Measurements from ENCODE around the gene ZNF775.

ZNF775 gene

DNA sequence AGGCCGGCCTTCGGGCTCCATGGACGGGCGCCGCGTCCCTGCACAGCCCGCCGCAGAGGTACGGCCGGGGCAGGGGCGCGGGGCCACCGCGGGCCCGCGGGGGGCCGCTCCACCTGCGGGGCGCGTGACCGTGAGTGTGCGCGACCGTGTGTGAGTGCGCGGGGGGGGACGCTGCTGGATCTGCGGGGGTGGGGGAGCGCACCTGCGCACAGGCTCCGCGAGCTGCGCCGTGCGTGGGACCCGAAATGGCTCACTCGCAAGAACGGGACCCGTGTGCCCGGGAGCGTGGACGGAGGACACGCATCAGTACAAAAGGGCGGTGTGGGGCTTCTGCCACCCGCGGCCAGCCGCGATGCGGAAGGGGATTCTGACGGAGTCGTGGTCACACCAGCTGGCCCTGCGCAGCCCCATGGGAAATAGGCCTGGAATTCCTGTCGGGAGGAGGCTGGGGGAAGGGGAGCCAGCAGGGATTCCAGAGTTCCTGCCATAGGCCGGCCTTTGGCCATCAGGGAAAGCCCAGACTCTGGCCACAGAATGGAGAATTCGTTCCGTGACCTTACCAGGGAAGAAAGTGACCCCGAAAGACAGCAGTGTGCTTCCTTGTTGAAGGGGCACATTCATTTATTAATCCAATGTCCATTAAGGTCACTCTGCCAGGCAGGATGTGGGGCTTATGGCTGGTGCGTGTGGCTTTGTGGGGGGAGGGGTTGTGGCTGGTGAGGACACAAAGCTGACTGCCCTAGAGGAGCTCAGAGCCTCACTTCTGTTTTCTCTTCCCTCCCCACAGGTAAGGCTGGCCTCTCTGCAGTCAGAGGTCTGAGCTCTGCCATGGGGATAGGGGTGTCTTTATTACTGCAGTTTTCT lies 10.0 kb upstream of the ZNF775 start:
- DNase-seq (ENCODE audit: low spot score) = peak; percentile 78

DNA sequence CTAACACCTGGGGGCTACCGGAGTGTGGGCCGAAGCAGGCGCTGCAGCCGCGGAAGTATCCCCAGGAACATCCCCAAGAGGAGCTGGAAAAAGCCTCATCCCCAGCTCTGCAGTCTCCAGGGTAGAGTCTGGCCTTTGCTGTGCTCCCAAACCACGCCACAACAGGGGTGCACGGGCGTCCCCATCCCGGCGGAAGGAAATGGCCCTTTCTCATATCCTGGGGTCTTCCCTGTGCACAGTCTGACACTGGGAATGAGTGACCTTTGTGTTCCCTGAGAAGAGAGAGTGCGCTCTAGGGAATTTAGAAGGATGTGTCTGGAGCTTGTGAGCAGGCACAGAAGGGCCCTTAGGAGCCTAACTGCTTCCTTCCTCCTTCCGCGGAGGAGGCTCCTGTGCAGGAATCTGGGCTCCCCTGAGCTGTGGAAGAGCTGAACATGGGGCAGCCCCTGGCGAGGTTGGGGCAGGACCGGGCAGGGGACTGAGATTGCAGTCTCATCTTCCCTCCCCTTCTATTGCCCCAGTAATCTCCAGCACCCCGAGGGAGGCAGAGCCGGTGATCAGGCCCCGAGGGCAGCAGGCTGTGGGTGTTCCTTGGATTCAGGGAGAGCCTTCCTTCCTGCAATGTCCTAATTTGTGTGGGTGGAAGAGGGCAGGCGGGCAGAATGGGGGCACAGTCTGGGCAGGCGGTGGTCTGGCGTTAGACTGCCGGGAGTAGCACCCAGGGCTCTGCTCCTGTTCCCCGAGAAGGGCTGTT lies 9.2 kb upstream of the ZNF775 start:
- no peak for DNase-seq (ENCODE audit: low spot score)

DNA sequence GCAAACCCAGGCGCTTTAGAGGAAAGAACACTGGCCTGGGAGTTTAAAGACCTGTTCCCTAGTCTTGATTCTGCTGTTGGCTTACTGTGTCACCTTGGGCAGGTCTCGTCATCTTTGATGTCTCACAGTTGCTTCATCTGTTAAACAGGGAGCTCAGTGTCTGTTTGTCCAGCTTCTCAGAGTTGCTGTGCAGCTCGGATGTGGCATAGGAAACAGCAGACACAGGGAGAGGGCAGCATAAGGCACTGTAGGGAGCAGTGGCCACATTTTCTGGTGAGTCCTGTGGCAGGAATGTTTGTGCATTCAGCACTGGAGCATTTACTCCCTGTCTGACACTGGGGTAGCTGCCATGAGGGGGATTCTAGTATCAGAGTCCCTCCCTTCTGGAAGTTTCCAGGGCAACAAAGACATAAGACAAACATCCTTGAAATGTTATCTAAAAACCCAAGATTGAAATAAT lies 8.5 kb upstream of the ZNF775 start:
- peak; percentile 66 for DNase-seq (ENCODE audit: low spot score)

DNA sequence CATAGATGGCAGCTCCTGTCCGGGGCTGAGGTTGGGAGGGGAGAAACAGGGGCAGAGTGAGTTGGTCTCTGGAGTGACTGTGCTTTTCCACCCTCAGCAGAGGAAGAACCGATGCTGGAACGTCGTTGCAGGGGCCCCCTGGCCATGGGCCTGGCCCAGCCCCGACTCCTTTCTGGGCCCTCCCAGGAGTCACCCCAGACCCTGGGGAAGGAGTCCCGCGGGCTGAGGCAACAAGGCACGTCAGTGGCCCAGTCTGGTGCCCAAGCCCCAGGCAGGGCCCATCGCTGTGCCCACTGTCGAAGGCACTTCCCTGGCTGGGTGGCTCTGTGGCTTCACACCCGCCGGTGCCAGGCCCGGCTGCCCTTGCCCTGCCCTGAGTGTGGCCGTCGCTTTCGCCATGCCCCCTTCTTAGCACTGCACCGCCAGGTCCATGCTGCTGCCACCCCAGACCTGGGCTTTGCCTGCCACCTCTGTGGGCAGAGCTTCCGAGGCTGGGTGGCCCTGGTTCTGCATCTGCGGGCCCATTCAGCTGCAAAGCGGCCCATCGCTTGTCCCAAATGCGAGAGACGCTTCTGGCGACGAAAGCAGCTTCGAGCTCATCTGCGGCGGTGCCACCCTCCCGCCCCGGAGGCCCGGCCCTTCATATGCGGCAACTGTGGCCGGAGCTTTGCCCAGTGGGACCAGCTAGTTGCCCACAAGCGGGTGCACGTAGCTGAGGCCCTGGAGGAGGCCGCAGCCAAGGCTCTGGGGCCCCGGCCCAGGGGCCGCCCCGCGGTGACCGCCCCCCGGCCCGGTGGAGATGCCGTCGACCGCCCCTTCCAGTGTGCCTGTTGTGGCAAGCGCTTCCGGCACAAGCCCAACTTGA lies 7.8 kb upstream of the ZNF775 start:
- no peak for DNase-seq (ENCODE audit: low spot score)

DNA sequence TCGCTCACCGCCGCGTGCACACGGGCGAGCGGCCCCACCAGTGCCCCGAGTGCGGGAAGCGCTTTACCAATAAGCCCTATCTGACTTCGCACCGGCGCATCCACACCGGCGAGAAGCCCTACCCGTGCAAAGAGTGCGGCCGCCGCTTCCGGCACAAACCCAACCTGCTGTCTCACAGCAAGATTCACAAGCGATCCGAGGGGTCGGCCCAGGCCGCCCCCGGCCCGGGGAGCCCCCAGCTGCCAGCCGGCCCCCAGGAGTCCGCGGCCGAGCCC lies 7.2 kb upstream of the ZNF775 start:
- DNase-seq (ENCODE audit: low spot score) = no peak

DNA sequence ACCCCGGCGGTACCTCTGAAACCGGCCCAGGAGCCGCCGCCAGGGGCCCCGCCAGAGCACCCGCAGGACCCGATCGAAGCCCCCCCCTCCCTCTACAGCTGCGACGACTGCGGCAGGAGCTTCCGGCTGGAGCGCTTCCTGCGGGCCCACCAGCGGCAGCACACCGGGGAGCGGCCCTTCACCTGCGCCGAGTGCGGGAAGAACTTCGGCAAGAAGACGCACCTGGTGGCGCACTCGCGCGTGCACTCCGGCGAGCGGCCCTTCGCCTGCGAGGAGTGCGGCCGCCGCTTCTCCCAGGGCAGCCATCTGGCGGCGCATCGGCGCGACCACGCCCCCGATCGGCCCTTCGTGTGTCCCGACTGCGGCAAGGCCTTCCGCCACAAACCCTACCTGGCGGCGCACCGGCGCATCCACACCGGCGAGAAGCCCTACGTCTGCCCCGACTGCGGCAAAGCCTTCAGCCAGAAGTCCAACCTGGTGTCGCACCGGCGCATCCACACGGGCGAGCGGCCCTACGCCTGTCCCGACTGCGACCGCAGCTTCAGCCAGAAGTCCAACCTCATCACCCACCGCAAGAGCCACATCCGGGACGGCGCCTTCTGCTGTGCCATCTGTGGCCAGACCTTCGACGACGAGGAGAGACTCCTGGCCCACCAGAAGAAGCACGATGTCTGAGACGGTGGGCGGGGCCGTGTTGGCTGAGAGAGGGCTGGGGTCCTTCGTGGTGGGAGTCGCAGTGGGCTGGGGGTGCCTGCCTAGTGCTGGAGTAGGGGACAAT lies 6.7 kb upstream of the ZNF775 start:
- no peak for DNase-seq (ENCODE audit: low spot score)

DNA sequence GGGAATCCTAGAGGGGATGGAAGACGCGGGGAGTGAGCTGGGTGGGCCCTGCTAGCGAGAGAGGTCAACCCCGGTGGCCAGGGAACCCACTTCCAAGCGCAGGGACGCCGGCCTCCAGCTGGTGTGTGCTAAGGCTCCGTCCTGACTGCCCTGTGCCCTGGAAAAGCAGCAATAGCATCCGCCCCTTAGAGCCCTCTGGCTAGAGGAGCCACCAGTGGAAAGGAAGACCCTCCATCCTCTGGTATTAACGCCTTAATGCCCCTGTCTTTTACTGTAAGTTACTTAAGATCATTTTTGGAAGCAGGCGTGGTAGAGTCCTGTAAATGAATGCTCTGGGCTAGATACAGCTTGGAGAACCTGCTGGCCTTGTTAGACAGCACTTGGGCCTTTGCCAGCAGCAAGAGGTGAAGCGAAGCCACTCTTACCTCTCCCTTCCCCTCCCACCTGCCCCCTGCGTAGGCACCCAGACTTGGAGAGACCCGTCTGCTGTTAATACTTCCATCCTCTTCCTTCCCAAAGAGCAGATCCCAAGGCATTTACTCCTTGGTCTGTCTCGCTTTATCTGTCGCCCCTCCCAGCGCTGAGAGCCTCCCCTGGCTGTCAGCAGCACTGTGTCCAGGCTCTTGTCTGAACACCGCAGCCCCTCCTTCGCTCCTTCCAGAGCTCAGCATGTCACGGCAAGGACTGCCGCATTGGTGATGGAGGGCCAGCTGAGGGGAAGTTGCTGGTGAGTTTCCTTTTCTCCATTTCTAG lies 5.9 kb upstream of the ZNF775 start:
- DNase-seq (ENCODE audit: low spot score) = no peak

DNA sequence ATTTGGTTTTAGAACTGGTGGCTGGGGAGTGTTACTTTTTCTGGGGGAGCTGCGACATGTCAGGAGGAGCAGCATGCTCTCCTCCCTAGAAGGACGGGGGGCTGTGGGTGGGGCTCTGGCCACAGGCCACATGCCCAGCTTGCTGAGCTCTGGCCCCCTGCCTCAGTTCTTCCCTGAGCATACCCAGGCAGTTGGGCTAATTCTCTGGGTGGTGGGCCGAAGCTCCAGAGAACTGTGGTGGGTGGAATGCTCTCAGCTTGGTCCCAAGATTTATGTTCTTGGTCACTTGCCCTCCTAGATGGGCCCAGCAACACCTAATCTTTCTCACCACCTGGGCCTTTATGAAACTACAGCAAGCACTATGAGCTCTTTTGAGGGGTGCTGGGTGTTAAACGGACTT lies 5.1 kb upstream of the ZNF775 start:
- no peak for DNase-seq (ENCODE audit: low spot score)

DNA sequence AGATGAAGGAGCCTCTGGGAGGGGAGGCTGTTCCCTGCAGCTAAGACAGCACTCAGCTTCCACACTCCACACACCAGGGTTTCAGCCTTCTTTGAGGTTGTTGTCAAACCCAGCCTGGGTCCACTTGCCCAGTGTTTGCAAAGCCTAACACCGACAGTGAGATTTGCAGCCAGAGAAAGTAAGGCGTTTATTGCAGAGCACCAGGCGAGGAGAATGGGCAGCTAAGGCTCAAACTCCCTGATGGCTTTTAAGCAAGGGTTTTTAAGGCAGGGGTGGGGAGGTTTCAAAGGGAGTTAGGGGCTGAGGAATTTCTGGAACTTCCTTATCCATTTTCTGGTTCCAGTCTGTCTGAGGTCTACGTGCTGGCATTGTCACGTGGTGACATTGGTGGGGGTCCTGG lies 4.7 kb upstream of the ZNF775 start:
- no peak for DNase-seq (ENCODE audit: low spot score)

DNA sequence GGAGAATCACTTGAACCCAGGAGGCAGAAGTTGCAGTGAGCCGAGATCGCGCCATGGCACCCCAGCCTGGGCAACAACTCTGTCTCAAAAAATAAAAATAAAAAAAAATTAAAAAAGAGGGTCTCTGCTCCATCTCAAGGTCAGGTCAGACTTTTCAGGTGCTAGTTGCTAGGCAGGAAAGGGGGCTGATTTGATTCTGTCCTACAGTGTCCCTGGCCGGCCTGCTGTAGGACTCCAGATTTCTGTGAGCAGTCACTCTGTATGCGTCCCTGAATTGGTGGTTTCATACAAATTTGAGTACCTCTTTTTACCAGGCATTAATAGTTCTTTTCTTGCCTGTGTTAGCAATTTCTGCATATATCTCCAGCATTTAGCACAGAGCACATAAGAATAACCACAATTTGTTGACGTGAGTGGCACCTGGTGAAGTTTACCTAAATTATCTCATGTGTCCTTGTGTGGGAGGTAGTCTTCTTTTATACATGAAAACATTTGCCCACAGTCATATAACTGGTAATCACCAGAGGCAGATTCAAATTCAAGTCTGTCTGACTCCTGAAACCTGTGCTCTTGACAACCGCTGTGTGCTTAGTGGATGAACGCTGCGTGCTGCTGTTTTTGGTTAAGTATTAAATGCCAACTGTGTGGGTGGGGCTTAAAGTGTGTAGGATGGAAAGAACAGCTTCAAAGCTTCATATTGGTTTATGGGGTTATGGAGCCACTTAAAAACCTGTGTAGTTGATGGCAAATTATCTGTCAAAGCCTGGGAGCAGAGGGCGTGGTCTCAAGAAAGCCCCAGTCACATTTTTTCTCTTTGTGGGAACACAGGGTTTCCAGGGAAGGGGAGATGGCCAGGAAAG lies 3.2 kb upstream of the ZNF775 start:
- DNase-seq (ENCODE audit: low spot score) = no peak

DNA sequence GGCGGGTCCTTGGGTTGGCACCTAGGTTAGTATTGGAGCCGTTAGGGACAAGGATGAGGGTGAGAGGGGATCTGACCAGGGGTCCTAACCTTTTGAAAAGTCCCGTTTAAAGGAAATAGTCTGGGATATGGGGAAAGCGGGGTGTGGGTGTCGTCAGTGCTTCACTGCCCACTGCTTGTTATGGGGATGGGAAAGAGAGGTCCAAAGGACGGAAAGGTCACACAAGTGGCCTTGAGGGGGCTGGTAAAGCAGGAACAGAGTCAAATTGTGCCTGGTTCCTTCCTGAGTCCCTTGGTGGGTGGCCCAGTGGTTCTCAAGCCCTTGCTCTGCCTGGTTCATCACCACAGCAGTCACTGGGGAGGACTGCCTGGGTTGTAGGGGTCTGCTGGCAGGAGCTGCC lies 2.6 kb upstream of the ZNF775 start:
- no peak for DNase-seq (ENCODE audit: low spot score)

DNA sequence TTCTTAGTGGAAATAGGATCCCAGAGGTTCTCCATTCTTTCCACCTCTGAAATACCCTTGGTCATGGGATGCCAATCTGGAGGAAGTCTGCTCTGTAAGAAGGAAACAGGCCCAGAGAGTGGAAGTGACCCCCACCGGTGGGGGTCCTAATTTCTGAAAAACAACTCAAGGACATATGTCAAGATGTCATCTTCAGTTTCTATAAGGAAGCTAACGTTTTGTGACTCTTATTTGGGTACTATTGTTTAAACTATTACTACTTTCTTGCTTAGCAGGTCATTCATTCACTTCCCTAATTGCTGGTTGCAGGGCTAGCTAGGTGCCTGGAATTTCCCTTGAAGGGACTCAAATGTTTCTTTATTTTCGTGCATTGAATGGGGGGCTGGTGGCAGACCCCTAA lies 1.9 kb upstream of the ZNF775 start:
- no peak for DNase-seq (ENCODE audit: low spot score)

DNA sequence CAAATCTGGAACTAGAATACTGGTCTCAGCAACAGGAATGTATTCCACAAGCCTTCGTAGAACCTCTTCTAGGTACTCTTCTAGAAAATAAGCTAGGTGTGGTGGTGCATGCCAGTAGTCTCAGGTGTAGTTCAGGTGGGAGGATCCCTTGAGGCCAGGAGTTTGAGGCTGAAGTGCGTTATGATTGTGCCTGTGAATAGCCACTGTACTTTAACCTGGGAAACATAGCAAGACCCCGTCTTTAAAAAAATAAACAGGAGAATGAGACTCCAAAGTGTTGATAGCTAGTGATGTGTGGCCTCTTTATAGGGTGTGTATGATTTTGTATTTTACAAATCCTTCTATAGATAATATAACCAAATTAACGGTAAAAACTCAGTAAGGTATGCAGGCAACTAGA lies 1.5 kb upstream of the ZNF775 start:
- no peak for DNase-seq (ENCODE audit: low spot score)

DNA sequence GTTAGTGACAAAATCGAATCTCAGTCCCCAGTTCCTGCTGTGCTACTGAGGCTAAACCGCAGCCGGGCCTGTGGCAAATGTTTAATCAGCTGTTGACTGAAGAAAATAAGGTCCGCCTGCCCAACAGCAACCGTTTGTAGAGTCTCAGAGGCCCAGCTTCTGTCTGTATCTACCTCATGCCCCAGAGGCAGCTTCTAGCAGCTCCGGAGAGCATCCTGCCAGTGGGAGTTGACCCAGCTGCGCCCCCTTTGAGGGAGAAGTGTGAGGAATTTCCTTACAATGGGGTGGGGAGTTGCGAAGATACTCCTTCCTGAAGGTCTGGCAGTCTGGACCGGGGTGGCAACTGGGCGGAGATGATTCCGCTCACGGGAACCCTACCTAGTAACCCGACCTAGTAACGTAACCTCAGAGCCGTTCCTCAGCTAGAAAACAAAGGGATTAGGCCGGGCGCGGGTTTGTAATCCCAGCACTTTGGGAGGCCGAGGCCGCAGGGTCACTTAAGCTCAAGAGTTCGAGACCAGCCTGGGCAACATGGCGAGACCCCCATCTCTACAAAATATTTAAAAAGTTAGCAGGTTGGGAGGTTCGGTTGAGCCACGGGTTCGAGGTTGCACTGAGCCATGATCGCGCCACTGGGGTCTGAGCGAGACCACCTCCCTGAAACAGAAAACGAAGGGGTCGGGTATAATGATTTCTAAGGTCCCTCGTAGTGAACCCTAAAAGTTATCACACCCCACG lies 846 bp upstream of the ZNF775 start:
- DNase-seq (ENCODE audit: low spot score) = peak; percentile 69

DNA sequence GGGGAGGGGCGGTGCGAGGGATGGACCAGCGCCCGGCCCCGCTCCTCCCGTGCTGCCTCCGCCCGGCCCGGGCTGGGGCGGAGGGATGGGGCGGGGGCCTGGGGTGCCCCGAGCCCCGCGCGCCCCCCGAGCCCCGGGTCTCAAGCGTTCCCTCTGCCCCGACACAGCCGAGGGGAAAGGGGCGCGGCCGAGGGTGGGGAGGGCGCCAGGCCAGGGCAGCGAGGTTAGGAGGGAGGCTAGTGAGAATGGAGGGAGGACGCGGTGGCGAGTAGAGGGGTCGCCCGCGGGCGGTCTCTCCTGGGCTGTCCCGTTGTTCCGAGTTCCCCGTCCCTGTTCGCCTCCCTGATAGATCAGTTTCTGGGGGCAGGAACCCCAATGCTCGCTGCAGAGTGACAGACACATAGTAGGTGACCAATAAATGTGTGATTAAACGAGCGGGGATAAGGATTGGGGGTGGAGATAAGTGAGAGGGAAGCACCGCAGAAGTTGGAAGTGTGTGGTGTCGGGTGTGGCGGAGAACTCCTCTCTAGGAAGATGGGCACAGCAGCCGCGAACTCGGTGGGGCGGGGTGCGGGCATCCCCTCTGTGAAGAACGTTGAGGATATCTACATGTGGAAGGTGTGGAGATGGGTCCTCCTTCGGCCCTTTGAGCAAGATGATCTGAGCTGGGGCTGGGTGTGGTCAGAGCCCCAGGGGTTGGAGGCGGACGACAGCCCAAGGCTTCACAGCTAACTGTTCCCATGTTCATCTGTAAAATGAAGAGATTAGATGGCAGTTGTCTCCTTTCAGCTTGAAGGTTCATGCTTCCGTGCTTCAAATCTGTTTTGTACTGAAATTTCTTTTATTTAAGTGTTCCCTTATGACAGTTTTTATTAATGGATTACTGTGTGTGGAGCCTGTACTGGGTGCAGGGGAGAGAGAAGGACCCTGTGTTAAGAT lies 580 bp downstream of the ZNF775 start:
- peak; percentile 34 for DNase-seq (ENCODE audit: low spot score)

DNA sequence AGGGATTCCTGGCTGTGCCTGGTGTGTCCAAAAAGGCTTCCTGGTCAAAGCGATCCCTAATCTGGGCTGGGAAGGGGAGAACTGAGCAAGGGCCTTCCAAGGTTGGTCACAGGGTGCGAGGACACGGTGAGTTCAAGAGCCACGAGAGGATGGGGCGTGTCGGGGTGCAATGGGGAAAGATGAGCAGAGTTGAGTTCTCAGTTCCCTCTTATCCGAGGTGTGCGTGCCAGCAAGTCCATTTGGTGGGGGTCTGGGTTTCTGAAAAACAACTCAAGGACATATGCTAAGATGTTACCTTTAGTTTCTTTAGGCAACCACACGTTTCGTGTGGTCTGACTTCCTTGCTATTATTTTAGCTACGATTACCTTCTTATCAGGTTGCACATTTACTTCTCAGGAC lies 1.3 kb downstream of the ZNF775 start:
- no peak for DNase-seq (ENCODE audit: low spot score)

DNA sequence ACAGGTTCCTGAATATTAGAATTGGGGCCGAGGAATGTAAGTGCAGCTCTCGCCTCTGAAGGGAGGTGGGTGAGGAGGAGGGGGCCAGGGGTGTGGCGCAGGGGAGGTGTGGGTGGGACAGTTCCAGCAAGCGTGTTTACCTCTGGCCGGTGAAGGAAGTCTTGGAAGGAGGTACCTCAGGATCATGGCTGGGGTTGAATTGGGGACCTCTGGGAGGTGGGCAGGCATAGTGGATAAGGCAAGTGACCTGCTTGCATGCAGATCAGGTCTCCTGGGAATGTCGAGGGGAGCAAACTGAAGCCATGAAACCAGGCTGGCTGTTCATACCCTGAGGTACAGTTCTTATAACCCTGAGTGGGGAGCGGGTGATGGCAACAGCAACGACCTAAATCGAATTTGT lies 2.0 kb downstream of the ZNF775 start:
- no peak for DNase-seq (ENCODE audit: low spot score)

DNA sequence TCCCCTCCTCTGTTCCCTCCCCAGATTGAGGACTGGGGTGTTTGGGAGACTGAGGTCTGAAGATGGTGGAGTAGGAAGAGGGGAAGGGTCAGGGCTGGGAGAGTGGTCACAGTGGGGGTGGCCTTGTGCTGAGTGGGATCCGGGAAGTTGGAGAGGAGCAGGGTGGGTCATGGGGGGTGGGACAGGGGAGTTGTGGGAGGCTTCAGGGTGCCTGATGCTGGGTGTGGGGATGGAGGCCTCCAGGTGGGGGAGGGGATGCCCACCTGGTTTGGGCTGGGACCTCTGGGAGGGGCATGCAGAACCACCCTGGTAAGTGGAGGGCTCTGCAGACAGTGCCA lies 2.6 kb downstream of the ZNF775 start:
- DNase-seq (ENCODE audit: low spot score) = no peak
